ENCODE data around the gene LRRC9.
"Not testable (repeated sequence)": the region's sequence is repeated elsewhere in the genome, so short reads cannot be mapped to it uniquely, and the experiment has no call there.

- not testable (repeated sequence) for TF ChIP-seq CTCF, POLR2A (IDR thresholded peaks at IDR 0.05)
Measured at GRCh38 chr14:60047976-60048375, 128.0 kb downstream of the LRRC9 start.

All from heart left ventricle (tissue), 13 donors.